HG02943 (cell line): ENCODE measurements around the gene ATG10.
A peak's percentile ranks its signal among the peaks of the same experiment; 100 is the strongest.
"Not testable (repeated sequence)": the region's sequence is repeated elsewhere in the genome, so short reads cannot be mapped to it uniquely, and the experiment has no call there.

Source experiments
- ATAC-seq: cut with Tn5 transposase; IDR thresholded peaks from one replicate; pipeline ENCODE4 v1.9.1; 2021; ENCODE audit warnings: mild to moderate bottlenecking, low read depth, moderate library complexity; ENCODE audit not compliant: unreplicated experiment

ATG10 gene

DNA sequence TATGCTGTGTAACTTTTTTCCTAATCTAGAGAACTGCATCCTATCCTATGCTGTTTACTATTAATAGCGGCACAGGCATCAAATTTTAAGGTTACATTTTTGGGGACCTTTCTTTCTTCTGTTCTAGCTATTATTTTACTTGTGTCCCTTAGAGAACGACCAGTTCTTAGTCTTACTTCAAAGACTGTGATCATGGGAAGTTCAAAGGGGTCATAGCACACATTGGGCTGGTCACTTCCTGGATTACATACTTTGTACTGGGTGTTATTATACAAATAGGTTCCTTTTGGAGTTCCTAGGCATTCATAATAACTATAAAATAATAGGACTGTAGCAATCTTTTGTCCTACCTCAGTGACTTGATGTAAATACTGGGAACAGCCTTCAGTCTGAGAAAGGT is 297.5 kb downstream of the ATG10 start:
- not testable (repeated sequence) for ATAC-seq

DNA sequence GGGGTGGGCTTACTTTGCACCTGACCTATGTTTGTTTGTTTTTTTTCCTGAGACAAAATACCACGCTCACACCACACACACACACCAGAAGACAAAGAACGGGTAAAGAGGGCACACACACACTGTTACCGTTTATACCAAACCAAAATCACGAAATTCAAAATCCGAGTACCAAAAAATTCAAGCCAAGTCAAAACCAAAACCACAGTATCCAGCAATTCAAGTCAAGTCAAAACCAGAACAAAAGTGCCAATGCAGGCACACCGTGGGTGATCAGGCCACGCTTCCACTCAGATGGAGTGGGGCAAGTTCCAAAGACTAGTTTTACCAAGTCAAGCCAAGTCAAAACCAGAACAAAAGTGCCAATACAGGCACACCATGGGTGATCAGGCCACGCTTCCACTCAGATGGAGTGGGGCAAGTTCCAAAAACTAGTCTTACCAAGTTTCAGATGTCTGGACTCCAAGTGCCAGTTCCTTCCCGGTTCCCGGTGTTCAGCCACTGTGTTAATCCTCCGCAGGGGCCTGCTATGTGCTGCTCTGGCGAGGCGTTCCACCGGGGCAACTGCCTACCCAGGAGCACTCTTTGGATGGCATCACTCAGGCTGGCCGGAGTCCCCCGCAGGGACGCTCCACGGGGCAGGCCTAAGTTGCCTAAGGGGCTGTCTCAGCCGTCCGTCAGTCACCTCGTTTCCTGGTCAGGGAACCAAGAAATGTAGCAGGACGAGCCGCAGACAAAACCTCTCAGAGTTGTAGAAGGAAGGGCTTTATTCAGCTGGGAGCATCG is 300.9 kb downstream of the ATG10 start:
- ATAC-seq = not testable (repeated sequence)

DNA sequence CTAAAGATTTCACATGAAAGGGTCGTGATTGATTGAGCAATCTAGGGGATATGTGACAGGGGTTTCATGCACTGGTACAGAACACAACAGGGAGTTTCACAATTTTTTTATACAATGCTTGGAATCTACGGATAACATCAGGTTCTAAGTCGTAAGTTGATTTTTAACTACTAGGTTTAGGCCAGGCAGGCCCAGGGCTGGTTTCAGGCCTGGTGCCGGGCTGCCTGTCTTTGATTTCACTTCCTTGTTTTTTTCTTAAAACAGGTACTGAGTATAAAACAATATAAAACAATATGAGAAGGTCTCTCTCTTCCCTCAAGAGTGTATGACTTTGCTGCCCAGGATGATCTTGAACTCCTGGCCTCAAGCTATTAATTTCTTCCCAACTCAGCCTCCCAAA is 301.6 kb downstream of the ATG10 start:
- ATAC-seq = not testable (repeated sequence)

DNA sequence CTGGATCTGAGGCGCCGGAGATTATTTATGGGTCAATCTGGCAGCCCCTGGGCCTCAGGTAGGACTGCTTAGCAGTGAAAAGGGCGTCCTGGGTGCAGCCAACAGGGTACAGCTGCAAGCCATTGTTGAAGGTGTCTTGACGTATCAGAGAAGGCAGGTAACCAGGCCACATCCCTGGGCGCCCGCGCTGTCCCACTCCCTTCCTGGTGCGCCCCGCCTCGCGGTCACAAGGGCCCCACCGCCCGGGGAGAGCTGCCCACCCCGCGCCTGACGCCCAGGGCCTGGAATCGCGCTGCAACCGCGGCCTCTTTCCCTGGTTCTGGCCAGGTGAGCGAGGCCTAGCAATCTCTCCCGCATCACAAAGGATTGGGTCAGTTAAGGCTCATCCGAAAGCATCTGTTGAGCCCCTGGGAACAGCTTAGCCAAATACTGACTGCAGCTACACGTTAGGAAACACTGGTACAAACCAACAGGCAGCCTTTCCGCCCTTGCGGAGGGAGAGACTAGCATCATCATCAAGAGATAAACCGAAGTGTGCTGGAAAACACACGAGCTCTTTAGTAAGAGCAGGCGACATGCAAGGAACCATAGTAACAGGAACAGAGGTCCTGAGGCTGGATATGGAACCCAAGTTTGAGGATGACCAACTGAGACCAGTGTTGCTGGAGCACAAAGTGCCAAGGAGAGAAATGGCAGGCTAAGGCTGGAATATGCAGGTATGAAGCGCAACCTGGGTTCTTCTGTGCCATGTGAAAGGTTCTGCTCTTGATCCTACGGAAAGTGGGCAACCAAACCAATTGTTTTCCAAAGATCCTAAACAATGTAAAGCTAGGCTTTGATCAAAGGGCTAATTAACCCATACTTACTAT is 302.8 kb downstream of the ATG10 start:
- ATAC-seq = no peak

DNA sequence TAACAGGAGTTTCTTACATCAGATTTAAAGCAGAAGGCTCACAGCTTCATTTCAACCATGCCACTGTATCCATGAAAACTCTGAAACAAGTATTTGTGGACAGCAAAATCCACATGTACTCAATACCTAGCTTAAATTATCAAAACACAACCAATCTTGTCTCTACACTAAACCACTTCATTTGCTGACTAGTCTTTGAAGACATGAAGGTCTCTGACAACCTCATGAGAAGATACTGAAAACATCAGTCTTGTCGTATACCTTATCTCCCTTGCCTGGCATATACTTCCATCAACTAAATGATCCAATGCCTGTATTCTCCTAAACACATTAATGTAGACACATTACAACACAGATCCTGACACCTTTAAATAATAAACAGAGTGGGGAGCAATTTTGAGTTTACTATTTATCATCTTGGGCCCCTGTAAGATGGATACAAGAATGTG is 303.4 kb downstream of the ATG10 start:
- no peak for ATAC-seq

DNA sequence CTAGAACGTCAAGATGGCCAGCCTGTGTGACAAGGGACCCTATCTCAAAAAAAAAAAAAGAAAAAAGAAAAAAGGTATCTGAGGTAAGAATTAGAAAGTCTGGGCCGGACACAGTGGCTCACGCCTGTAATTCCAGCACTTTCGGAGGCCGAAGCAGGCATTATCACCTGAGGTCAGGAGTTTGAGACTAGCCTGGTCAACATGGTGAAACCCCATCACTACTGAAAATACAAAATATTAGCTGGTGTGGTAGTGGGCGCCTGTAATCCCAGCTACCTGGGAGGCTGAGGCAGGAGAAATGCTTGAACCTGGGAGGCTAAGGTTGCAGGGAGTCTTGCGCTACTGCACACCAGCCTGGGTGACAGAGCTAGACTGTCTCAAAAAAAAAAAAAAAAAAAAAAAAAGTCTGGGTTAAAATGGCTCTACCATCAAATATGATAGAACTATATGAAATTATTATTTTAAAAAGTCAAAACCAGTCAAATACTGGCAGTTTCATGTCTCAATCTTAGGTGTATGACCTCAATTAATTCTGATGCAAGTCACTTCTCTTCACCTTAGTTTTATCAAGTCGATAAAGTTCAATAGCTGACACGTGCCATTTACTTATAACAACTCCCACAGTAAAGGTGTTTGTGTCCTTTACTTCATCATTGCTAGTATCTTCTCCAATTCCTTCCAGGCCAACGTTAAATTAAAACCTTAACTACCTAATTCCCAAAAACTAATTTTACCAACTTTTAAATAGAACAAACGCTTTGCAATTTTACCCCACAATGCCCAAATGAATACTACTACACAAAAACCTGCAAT is 305.2 kb downstream of the ATG10 start:
- no peak for ATAC-seq

DNA sequence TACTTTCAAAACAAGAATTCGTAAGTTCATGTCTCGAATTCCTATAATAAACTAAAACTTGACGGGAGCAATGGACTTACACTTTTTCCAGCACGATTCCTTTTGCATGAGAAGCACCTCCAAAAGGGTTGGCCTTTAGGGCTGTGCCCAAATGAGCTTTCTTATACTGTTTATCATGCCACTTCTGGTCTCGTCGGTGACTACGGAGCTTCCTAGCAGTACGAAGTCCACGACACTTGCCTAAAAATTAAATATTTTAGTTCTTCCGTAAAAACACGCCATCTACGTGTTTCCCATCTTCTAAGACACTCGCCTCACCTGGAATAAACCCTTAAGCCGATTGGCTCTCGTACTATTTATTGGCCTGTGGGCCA is 305.8 kb downstream of the ATG10 start:
- no peak for ATAC-seq

DNA sequence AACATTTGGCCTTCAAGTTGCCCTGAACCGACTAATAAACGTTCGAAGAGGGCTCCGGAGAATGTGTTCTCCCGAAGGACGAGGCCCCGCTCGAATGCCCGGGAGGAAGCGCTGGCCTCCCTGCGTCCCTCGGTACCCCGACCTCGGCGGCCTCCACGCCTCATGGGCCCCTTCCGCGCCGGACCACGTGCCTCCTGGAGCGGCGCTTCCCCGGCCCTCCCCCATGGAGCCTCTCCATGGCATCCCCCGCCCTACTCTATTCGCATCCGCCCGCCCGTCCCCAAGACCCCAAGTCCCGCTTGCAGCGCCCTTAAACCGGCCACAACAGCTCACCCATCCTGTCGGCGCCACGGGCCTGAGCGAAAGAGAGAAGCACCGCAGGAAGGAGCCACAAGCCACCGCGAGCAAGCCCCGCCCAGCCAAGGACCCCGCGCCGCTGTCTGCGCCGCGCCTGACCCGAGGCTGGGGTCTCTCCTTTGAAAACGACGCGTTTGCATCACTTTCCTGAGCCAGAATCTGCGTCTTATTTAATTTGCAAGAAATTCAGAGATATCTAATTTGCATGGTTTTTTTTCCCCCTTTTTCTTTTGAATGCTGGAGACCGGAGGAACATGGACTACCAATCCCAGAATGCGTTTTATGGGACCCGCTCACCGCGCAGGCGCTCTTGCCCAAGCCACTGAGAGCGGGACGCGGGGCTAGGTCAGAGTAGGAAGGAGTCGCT is 306.3 kb downstream of the ATG10 start, which contains the start of gene RPS23:
TSS of gene RPS23 (minus strand) at position 368 of the 724 bp plus-strand sequence. CDS start at position 337, 31 bp downstream.
- ATAC-seq = peak; percentile 91

DNA sequence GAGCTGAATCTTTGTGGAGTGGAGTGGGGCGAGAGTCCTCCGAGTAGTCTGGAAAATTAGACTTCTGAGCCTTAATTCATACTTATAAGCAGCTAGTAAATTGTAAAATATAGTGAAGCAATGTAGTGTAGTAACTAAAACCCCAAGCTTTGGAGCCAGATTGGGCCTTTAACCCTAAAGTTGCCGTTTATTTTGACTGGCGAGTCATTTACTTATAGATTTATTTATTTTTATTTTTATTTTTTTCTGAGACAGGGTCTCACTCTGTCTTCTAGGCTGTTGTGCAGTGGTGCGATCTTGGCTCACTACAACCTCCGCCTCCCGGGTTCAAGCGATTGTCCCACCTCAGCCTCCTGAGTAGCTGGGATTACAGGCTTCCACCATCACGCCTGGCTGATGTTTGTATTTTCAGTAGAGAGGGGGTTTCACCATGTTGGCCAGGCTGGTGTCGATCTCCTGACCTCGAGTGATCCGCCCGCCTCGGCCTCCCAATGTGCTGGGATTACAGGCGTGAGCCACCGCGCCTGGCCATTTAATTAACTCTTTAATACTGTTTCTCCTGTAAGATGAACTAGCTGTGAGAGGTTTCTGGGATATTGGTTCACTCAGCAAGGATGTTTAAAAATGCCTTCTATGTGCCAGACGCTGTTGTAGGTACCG is 307.0 kb downstream of the ATG10 start:
- no peak for ATAC-seq

DNA sequence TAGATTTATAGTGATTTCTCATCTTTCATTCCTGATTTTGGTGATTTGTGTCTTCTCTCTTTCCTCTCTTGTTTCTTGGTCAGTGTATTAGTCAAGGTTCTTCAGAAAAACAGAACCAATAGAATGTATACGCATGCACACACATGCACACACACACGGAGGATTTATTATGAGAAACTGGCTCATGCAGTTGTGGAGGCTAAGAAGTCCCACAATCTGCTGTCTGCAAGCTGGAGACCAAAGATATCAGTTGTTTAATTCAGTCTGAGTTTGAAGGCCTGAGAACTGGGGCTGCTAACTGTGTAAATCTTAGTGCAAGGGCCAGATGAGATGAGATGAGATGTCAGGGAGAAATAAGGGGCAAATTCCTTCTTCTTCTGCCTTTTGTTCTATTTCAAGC is 312.1 kb downstream of the ATG10 start:
- no peak for ATAC-seq

DNA sequence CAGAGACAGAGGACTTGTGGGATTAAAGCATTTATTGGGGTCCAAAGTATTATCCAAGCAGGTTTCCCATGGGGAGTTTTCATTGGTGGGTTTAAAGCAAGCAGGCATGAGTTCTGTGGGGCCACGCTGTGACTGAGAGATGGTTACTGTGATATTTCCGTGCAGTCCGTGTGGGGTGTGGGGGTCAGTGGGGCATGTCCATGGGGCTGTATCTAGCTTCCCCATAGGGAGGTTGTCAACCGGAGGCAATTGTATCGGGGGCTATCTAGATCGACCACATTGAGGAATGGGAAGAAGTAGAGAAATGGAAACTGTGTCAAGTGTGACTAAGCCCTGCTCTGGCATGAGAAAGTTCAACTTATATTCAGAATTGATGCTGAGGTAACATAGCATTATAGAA is 313.4 kb downstream of the ATG10 start:
- ATAC-seq = no peak

DNA sequence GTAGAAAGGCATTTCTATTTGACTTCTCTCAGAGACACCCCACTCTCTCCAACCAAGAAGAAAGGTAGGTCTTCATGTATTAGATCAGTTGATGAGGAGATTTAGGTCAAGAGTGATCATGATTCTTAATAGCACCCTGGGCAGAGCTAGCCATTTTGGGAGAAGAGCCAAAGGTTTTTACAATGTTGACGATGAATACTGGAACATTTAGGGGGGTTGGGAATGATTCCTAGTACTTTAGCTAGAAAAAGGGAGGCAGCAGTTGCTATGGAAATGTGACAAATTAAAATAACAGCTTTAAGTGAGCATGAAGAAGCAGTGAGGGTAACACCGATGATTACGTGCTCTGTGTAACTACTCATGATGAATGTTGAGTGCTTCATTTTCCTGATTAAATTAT is 315.8 kb downstream of the ATG10 start:
- ATAC-seq = no peak

DNA sequence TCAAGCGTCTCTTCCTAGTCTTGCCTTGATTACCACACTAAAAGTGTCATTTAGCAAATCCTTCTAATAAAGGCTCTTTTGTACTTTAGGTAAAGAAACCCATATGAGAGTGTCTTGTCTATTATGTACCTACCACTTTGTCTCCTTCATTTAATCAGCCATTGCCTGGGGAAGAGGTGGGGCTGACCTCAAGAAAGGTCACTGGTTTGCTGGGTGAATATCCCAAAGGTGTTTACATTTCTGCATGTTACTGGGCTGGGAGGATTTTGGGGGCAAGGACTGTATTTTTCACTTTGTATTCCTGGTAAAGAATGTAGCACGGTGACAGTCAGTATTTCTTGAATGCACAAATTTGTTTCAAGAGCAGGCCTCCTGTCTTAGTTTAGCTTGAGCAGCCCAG is 318.2 kb downstream of the ATG10 start:
- ATAC-seq = no peak

DNA sequence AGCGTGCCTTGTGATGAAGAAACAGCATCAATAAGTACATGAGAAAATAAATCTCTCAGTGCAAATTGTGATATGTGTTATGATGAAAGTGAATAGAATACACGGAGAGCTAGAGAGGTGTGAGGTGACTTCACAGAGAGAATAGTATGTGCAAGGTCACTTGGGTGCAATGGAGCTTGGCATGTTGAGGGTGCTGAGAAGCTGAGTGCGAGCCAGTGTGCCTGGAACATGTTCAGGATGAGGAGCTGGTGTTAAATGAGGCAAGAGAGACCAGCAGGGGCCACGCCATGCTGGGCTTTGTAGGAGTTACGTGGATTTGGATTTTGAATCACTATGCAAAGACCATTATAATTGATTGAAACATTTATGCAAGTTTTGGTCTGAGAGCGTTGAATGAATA is 319.1 kb downstream of the ATG10 start:
- no peak for ATAC-seq

DNA sequence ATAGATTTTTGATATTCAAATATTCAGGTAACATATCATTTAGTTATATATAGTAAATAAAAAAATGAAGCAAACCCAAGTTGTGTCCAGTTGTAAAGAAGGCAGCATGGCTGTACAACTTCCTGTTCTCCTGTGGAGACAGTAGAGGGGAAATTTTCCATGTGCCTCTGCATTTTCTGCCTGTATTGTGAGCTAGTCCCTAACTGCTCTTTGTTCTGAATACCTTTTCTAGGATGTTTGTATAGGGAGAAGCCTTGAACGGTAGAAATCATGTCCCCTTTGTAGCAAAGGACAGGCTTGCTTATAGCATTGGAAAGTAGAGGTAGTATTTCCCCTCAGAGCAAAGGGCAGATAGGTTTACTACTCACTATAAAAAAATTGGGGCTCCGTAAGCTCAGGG is 319.6 kb downstream of the ATG10 start:
- ATAC-seq = no peak

DNA sequence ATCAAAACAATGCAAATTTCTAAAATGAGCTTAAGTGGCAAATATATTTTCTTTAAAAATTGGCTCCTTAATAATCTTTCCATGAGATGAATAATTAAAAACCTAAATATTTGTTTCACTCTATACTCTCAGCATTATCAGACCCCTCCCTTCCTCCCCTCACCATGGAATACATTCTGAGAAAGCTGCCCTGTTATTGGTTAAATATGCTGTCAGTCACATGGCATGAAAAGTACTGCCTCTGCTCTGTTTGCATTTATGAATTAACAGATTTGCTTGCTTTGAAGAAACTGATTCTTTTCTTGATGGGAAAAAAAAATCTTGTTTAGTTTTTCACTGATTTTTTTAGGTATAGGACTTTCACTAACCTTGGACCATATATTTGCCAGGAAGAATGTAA is 323.3 kb downstream of the ATG10 start:
- ATAC-seq = no peak

DNA sequence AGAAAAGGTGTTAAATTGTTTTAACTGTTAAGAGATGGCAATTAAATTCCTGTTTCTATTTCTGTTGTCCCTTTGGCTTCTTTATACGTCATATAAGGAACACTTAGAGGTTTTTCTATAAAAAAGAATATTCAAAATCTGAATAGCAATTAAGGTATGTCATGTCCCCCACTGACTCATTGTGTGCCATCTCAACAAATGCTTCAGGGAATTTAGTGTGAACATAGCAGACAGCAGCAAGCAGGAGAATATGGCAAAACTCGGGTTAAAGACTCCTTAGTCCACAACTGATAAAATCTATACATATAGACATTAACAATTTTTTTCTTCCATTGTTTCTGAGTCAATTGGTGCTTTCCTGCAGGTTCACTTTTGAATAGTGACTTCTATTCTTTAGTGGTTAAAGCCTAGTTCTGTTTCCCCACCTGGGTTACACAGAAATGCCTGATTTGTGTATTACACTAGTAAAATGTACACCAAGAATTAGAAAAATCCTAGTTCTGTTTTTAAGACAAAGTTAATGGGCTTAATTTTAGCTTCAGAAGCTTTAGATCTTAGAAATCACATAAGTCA is 324.2 kb downstream of the ATG10 start:
- no peak for ATAC-seq

DNA sequence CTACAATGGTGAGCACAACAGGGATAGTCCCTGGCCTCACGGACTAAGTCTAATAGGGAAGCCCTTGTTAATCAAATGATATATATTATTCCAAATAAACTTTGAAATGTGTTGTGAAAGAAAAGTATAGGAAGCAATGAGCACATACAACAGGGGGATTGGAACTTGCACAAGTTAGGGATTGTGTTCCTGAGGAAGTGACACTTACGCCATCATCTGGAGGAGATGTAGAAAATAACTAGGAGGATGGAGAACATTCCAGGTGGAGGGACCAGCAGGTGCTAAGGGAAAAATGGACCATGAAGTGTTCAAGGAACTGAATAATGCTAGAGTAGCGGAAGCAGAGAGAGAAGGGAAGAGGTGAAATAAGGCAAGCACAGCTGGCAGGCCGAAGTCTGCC is 325.1 kb downstream of the ATG10 start:
- ATAC-seq = no peak

DNA sequence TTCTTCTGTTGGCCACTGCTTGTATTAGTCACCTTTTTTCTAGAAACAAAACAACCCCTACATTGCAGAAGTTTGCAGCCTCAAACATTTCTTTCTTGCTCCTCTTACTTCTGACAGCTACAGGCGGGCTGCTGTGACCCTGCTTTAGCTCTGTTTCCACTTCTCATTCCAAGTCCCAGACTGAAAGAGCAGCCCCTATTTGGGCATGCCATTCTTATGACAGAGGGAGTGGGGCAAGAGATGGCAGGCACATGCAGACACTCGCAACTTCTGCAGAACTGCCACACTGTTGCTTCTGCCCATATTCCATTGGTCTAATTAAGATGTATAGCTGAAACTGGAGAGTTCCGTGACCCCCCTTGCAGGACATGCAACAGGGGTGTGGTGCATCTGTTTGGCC is 325.9 kb downstream of the ATG10 start:
- ATAC-seq = no peak
